ENCODE data around the gene ZNF76. TPM values are rescaled to one million over a fixed set of nuclear protein-coding genes. Genes with fewer than 3 reads are reported as not detected.

Gene ZNF76
- total RNA-seq, 6 experiments from 2014 or later, result 14.4 to 19.8 (median 17.6) TPM

GRCh38 chr6:35223396-35223795 is 36.1 kb upstream of the ZNF76 start:
- Histone ChIP-seq H3K27ac (no peak overlapping the region), H3K4me3 (no peak overlapping the region), H3K27me3 (no peaks in the 10 kb centered on the region), H3K36me3 (no peaks in the 10 kb centered on the region), H3K9me3 (no peaks in the 10 kb centered on the region), H3K4me1 (no peaks in the 10 kb centered on the region)
- ATAC-seq (no peak), DNase-seq (no peak)
- intact Hi-C loops (cut with DNase I), result no loop called here
- WGBS (ENCODE audit: insufficient coverage, low coverage, low lambda C conversion rate, missing lambda C conversion rate), result 100% methylated on average over 1 of the region's 2 CpGs
- no peak for TF ChIP-seq CTCF (IDR thresholded peaks at IDR 0.05)
- TF ChIP-seq POLR2A (IDR thresholded peaks at IDR 0.05), result no peak

- Histone ChIP-seq H3K27me3 (no peaks in the 10 kb centered on the region), H3K4me1 (no peaks in the 10 kb centered on the region), H3K9me3 (no peaks in the 10 kb centered on the region), H3K27ac (no peak overlapping the region), H3K4me3 (no peak overlapping the region), H3K36me3 (no peaks in the 10 kb centered on the region)
- no peak for TF ChIP-seq POLR2A (IDR thresholded peaks at IDR 0.05)
- no peak for TF ChIP-seq CTCF (IDR thresholded peaks at IDR 0.05)
- no peak for DNase-seq
- intact Hi-C loops (cut with DNase I), result no loop called here
- ATAC-seq, result no peak
- WGBS (ENCODE audit: insufficient coverage, low coverage, low lambda C conversion rate, missing lambda C conversion rate), result 71% methylated on average over 4 of the region's 4 CpGs
These were observed 34.8 kb upstream of the ZNF76 start for GRCh38 chr6:35224720-35225119.

- Histone ChIP-seq H3K36me3 (no peaks in the 10 kb centered on the region), H3K27me3 (no peaks in the 10 kb centered on the region), H3K27ac (no peak overlapping the region), H3K4me1 (peaks cover 0 to 16% (median 2%) of the 10 kb centered on the region in 4 donors), H3K9me3 (no peaks in the 10 kb centered on the region), H3K4me3 (no peak overlapping the region)
- intact Hi-C loops (cut with DNase I), result no loop called here
- DNase-seq (no peak), ATAC-seq (no peak)
- no peak for TF ChIP-seq CTCF (IDR thresholded peaks at IDR 0.05)
- TF ChIP-seq POLR2A (IDR thresholded peaks at IDR 0.05), result no peak
- WGBS (ENCODE audit: insufficient coverage, low coverage, low lambda C conversion rate, missing lambda C conversion rate), result 94% methylated on average over 3 of the region's 6 CpGs
These were observed 31.1 kb upstream of the ZNF76 start for GRCh38 chr6:35228481-35228880.

- DNase-seq, result no peak
- H3K4me3 ChIP-seq, result no peak overlapping the region
- peaks cover 0 to 16% (median 2%) of the 10 kb centered on the region in 4 donors for H3K4me1 ChIP-seq
- ATAC-seq, result no peak
- TF ChIP-seq POLR2A (IDR thresholded peaks at IDR 0.05) (no peak), CTCF (IDR thresholded peaks at IDR 0.05) (no peak)
- H3K27ac ChIP-seq, result no peak overlapping the region
- no peaks in the 10 kb centered on the region for H3K27me3 ChIP-seq
- intact Hi-C loops (cut with DNase I), result no loop called here
- 96% methylated on average over 4 of the region's 5 CpGs for WGBS (ENCODE audit: insufficient coverage, low coverage, low lambda C conversion rate, missing lambda C conversion rate)
- no peaks in the 10 kb centered on the region for H3K36me3 ChIP-seq
- H3K9me3 ChIP-seq, result no peaks in the 10 kb centered on the region
These were observed 30.2 kb upstream of the ZNF76 start for GRCh38 chr6:35229304-35229703.

GRCh38 chr6:35230498-35230897 is 29.0 kb upstream of the ZNF76 start:
- 100% methylated on average over 1 of the region's 1 CpG for WGBS (ENCODE audit: insufficient coverage, low coverage, low lambda C conversion rate, missing lambda C conversion rate)
- TF ChIP-seq CTCF (IDR thresholded peaks at IDR 0.05) (no peak), POLR2A (IDR thresholded peaks at IDR 0.05) (no peak)
- ATAC-seq (no peak), DNase-seq (no peak)
- H3K27me3 ChIP-seq, result no peaks in the 10 kb centered on the region
- H3K9me3 ChIP-seq, result no peaks in the 10 kb centered on the region
- intact Hi-C loops (cut with DNase I), result loop anchor here in 1 of 2 donors (10.0 kb wide), 1 partner anchor 86 kb away; the partner anchor contains the start of gene TCP11
- H3K36me3 ChIP-seq, result no peaks in the 10 kb centered on the region
- H3K4me3 ChIP-seq, result no peak overlapping the region
- peaks cover 0 to 16% (median 2%) of the 10 kb centered on the region in 4 donors for H3K4me1 ChIP-seq
- H3K27ac ChIP-seq, result no peak overlapping the region
